GM19099 (cell line): ENCODE results near the gene CD69.
A peak's percentile ranks its signal among the peaks of the same experiment; 100 is the strongest.

Source experiments
- POLR2A ChIP-seq: IDR thresholded peaks from 3 replicates; pipeline ENCODE4 v1.6.1; 2011; ENCODE audit warnings: low read depth; ENCODE audit not compliant: insufficient read length; ENCODE audit errors: extremely low read depth

Gene CD69

DNA sequence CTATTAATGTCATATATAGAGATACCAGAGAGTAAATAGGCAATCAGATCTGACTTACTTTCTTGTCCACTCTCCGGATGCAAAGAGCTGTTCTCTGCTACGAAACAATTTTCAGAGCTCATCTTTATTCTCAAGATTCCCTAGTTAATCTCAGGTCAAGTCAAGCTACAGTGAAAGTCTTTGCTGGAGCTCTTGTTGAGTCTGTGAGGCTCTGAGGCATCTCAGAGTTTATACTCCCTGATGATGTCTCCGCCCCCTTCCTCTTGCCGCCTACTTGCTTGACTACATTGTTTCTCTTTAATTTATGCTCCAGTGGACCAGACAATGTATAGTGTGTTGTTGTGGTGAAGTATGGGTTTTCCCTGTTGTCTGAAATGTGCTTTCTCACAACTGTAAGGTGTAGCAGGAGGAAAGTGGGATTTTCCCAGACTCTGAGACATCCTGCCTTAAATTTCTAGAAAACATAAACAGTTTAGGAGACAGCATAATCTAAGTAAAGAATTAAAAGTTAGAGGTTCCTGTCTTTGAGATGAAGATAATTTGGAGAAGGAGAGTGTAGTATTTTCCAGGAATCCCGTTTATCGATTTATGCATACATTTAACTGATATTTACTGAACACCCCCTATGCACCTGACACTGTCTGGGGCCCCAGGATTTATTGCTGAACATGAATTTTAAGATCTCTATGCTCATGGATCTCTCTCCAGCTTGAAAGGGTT lies at the start of gene CD69:
Gene CD69 (minus strand): TSS at position 203 of the 720 bp plus-strand sequence. CDS start 81 bp downstream, at position 122.
- peak; percentile 99 for TF ChIP-seq POLR2A

DNA sequence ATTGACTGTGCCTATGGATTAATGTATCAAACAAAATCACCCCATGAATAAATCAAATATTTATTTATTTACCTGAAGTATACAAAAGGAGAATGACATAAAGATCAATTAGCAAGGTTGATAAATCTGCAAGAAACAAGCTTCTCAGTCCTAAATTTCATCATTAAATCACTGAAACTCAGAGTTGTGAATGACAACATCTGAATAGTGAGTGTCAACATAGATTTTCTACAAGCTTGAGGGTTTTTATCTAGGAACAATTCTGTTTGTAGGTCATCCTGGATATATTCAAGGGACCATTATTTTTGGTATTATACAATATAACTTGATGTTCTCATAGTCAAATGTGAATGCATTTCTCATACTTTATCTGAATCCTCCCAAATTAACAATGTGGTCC lies 49.2 kb upstream of the CD69 start:
- no peak for TF ChIP-seq POLR2A

DNA sequence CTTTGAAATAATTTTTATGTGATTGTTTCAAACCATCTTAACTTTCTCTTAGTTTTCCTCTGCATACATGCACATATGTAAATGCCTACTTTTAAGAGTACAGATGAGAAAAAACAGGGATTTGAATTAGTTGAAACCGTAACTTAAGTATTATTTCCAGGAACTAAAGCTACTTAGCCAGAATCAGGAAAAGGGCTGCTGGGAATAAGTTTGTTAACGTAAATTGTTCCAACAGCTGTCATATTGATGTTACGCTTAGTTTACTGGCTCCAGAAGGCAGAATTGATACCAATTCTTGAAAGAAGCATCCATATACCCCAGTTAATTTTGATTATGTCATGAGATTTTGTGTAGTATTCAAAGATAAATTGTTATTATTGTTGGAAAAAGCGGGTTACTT lies 48.6 kb upstream of the CD69 start:
- no peak for TF ChIP-seq POLR2A

DNA sequence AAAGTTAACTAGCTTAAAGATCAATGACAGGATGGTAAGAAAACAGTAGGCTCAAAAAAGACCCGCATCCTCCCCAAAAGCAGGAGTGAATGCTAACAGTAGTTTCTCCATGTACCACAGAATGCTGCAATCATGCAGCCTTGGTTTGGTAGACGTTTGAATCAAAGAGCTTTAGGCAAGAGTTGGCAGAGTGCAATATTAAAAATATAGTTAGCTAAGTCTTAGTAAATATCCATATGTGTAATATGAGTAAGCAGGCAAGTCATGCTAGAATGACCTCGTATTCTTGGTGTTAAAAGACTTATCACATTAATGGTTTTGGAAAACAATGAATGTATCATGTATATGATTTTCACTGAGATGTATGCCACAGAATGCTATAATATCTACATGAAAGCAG lies 47.8 kb upstream of the CD69 start:
- TF ChIP-seq POLR2A = no peak

DNA sequence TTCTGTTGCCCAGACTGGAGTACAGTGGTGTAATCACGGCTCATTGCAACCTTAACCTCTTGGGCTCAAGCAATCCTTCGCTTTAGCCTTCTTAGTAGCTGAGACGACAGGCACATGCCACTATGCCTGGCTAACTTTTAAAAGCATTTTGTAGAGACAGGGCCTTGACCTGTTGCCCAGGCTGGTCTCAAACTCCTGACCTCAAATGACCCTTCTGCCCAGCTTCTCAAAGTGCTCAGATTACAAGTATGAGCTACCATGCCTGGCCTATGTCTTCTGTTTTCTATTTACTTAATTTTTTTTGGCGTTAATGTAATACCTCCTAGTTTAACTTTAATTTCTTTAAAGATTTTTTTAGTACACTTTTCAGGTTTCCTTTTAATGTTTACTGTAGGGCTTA lies 46.0 kb upstream of the CD69 start:
- no peak for TF ChIP-seq POLR2A

DNA sequence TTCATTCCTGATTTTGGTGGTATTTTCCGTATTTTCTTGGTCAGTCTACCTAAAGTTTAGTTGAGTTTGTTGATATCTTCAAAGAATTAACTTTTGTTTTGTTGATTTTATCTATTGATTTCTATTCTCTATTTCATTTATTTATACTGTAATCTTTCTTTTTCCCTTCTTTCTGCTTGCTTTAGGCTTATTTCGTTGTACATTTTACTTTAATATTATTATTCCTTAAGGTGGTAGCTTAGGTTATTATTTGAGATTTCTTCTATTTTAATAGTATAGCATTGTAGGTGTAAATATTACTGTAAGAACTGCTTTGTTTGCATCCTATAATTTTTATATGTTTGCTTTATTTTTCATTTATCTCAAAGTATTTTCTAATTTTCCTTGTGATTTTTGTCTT lies 45.2 kb upstream of the CD69 start:
- TF ChIP-seq POLR2A = no peak

DNA sequence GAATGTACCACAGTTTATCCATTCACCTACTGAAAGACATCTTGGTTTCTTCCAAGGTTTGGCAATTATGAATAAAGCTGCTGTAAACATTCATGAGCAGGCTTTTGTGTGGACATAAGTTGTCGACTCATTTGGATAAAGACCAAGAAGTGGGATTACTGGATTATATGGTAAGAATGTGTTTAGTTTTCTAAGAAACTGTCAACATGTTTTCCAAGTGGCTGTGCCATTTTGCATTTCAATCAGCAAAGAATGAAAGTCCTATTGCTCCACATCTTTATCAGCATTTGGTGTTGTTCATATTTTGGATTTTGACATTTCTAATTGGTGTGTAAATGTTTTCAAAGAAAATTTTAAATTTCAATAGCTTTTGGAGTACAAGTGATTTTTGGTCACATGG lies 39.3 kb upstream of the CD69 start:
- TF ChIP-seq POLR2A = no peak

DNA sequence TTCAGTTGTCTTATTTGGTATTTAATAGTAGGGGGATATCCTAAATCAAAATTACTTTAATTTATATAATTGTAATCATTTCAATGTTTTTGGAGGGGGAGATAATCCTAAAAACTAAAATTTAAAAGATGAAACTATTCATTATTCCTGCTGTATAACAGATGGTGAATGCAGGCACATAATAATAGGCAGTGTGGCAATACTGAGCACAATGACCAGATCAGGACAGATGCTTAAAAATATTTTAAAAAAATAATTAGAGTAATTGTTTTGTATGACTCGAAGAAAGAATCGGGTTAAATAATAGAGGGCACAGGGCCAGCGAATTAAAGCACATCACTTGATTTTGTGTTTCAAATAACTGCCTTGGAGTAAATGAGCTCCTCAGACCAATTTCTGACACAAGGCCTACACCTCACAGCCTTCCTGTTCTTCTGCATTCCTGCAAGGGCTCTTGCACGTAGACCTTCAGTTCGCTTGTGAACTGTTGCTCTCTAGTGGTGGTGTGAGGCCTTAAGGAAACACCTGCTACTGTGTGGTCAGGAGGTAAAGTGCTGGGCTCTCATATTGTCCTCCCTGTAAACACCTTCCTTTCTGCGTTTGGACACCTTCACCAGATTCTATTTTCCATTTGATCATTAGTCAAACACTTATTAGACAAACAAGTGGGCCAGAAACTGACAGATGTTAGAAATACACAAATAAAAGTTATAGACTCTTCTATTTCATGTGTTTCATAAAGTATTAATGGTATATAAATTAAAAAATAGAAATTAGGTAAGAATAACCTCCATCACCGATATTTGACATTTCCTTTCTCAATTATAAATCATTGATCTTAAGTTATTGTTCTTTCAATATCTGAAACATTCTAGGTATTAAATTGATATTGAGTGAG lies 37.3 kb upstream of the CD69 start:
- no peak for TF ChIP-seq POLR2A

DNA sequence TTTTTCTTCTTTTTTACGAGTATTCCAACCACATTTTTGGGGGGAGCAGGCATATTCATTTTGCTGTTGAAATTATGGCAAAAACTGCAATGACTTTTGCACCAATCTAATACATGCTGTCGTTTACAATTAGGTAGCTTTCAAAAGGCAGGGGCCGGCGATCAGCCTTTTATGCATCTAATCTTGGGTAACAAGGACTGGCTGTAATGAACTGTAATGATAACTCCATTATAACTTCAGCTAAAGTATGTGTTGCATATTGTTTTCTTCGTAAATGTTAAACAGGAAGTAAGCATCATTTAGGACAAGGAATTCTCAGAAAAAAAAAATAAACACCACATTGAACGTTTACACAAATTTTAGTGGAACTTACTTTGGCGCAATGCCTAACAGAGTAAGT lies 36.3 kb upstream of the CD69 start:
- TF ChIP-seq POLR2A = no peak

DNA sequence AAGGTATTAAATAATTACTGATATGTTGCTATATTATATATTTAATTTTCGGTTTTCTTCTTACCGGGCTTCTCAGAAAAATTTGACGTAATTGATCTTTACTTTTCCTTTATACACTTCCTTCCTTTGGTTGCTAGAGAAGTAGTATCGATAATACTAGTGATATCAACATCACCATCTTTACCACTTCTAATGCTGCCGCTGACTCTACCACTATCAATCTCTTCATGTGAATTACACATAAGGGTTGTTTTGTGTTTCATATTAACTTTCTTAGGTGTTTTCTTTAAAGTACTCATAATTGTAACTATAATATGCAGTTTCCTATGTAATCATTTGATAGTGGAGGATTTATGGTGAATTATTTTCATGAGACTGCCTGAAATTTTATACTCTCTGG lies 35.6 kb upstream of the CD69 start:
- TF ChIP-seq POLR2A = no peak

DNA sequence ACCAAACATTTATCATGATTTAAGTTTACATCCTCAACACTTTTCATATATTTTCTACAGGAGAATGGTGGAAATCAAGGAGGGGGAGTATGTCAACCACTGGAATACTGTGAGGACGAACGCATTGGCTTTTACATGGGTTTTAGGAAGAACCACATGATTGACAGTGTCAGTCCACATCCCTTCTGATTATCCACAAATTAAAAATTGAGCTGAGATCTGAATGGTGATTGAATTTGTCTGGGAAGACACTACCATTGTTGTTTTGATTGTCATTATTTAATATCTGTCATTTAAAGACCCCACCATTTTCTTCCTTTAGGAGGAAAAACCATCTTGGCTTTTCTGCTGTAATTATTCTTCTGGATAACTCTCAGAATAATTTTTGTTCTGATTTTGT lies 35.2 kb upstream of the CD69 start:
- TF ChIP-seq POLR2A = no peak

DNA sequence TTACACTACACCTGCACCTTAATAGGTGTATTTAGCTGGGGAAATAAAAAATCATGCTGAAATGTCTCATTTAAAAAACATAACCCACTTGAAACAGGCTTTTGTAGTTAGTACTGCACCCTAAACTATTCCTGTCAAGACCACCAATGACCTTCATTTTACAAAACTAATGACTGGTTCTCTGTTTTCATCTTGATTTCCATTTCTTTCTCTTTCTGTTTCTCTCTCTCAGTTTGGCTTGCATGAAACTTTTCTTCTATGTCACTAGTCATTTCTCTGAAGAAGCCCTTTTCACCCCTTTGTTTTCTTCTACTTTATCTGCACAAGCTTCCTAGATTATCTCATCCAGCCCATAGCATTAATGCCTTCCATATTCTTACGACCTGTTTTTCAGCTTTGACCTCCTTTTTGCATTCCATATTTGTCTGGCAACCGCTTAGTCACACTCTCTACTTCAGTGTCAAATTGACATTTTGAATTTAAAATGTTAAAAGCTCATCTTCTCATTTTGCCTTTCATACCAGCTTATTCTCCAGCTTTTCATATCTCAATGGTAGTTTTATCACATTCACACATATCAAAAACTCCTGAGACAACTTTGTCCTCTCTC lies 33.9 kb upstream of the CD69 start:
- TF ChIP-seq POLR2A = no peak

DNA sequence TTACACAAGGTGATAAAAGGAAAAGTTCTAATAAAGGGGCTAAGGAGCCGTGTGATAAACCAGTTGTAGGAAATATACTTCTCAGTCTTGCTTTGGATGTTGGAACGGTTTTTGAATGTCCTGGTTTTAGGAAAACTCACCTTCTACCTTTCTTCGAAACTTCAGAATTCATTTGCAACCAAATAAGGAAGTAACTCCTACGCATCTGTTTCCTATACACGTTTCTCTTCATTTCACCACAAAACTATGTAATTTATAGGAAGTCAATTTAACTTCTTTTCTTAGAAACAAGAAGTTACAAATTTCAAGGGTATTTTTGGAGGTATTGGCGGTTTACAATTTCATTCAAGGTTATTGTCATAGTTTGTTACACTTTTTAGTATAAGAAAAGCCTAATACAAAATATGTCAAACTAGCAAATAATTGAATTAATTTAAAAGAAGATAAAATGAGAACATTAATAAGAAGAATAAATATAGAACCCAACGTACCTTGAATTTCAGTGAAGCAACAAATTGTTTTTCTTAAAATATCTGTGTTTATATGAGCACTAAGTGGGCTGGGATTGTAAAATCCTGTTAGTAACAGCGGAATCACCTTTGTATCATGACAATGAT lies 33.2 kb upstream of the CD69 start:
- no peak for TF ChIP-seq POLR2A

DNA sequence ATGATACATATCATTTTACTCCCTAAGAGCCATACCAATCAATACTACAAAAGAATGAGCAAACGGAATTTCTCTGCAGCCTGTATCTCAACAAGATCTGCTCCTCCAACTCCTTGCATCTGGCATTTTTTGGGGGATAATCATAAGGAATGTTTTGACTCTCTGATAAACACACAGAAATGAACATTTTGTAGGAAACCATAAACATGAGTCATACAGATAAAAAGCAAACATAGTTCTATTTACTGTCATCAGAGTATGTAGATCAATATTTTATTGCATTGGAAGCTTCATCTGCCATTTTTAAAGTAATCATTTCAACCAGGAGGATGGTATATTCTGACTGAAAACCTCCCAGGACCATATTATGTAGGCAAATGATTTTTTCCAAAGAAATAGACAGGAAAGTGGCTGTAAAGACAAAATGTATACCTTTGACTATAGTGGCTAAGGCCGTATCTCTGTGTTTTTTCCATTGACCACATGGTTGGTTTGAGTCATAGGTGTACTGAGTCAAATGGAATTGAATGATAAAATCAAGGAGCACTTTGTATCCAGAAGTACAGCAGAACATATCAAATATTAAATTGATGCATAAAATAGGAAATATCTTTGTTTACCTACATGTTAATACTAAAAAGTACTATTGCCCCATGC lies 32.4 kb upstream of the CD69 start:
- no peak for TF ChIP-seq POLR2A
